ENCODE data around the gene DNAJB4.

- TF ChIP-seq CTCF (IDR thresholded peaks at IDR 0.05; ENCODE audit: low read depth, low read length): no peak
- TF ChIP-seq EZH2phosphoT487 (IDR thresholded peaks at IDR 0.05; ENCODE audit: low read depth): no peak
Observed at GRCh38 chr1:78036450-78036849, 31.7 kb downstream of the DNAJB4 start.
